HepG2 (cell line): ENCODE data around the gene DCLRE1C.
"Not testable (repeated sequence)": the region's sequence is repeated elsewhere in the genome, so short reads cannot be mapped to it uniquely, and the experiment has no call there.

Experiments
- CTCF ChIP-seq: sonication (generic); formaldehyde crosslinking; IDR thresholded peaks from 2 replicates; pipeline ENCODE4 v1.5.0; 2020; ENCODE audit warnings: mild to moderate bottlenecking, missing genetic modification reagents, moderate library complexity
- E2F1 ChIP-seq: sonication (generic); formaldehyde crosslinking; IDR thresholded peaks from 2 replicates; pipeline ENCODE4 v1.5.0; 2020; ENCODE audit warnings: missing genetic modification reagents
- FOXA1 ChIP-seq, 2 experiments: fragments of 450-650 bp in 1 of 2; sonication (generic) in 1 of 2; formaldehyde crosslinking in 1 of 2; IDR thresholded peaks; 2 replicates each; pipeline versions ENCODE4 v1.4.0 to v1.6.1; 2016 to 2020; ENCODE audit warnings: missing genetic modification reagents in 1 of 2
- HDAC1 ChIP-seq: sonication (generic); formaldehyde crosslinking; IDR thresholded peaks from 2 replicates; pipeline ENCODE4 v1.5.1; 2020; ENCODE audit warnings: mild to moderate bottlenecking, missing genetic modification reagents
- IRF2 ChIP-seq: IDR thresholded peaks from 2 replicates; pipeline ENCODE4 v1.6.1; 2018; ENCODE audit warnings: missing genetic modification reagents, missing compliant biosample characterization
- KMT2B ChIP-seq: IDR thresholded peaks from 2 replicates; pipeline ENCODE4 v1.6.1; 2016; ENCODE audit warnings: missing genetic modification reagents, missing compliant biosample characterization
- ZMAT5 ChIP-seq: sonication (generic); formaldehyde crosslinking; IDR thresholded peaks from 2 replicates; pipeline ENCODE4 v1.5.0; 2020; ENCODE audit warnings: mild to moderate bottlenecking, low read depth, missing genetic modification reagents, borderline replicate concordance
- ZNF44 ChIP-seq: sonication (generic); formaldehyde crosslinking; IDR thresholded peaks from 2 replicates; pipeline ENCODE4 v1.5.1; 2020; ENCODE audit warnings: mild to moderate bottlenecking, missing genetic modification reagents
- ZNF567 ChIP-seq: sonication (generic); formaldehyde crosslinking; IDR thresholded peaks from 2 replicates; pipeline ENCODE4 v1.8.1; 2023; ENCODE audit warnings: mild to moderate bottlenecking, missing genetic modification reagents, borderline replicate concordance

GRCh38 chr10:14974153-14974998 is 20.5 kb upstream of the DCLRE1C start:
- TF ChIP-seq CTCF (CRISPR knock-in tag); KMT2B (CRISPR knock-in tag); ZMAT5 (CRISPR knock-in tag); FOXA1 (IDR thresholded peaks at IDR 0.05); FOXA1 (CRISPR knock-in tag; IDR thresholded peaks at IDR 0.05); HDAC1 (CRISPR knock-in tag); ZNF567 (CRISPR knock-in tag); IRF2 (CRISPR knock-in tag); E2F1 (CRISPR knock-in tag); ZNF44 (CRISPR knock-in tag): not testable (repeated sequence)
